GM12873 (cell line): ENCODE results near the gene FAM83C.

Source experiments
- TF ChIP-seq, protein P1 (sequence below): IDR thresholded peaks from 2 replicates; pipeline ENCODE4 v1.5.1; 2012; ENCODE audit warnings: low read depth, mild to moderate bottlenecking, moderate library complexity, low read length, control low read depth; ENCODE audit not compliant: insufficient read depth; ENCODE audit errors: missing control alignments

The FAM83C gene

GRCh38 chr20:35263532-35264341 is 28.5 kb downstream of the FAM83C start:
- TF ChIP-seq, protein P1, sequence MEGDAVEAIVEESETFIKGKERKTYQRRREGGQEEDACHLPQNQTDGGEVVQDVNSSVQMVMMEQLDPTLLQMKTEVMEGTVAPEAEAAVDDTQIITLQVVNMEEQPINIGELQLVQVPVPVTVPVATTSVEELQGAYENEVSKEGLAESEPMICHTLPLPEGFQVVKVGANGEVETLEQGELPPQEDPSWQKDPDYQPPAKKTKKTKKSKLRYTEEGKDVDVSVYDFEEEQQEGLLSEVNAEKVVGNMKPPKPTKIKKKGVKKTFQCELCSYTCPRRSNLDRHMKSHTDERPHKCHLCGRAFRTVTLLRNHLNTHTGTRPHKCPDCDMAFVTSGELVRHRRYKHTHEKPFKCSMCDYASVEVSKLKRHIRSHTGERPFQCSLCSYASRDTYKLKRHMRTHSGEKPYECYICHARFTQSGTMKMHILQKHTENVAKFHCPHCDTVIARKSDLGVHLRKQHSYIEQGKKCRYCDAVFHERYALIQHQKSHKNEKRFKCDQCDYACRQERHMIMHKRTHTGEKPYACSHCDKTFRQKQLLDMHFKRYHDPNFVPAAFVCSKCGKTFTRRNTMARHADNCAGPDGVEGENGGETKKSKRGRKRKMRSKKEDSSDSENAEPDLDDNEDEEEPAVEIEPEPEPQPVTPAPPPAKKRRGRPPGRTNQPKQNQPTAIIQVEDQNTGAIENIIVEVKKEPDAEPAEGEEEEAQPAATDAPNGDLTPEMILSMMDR = no peak

DNA sequence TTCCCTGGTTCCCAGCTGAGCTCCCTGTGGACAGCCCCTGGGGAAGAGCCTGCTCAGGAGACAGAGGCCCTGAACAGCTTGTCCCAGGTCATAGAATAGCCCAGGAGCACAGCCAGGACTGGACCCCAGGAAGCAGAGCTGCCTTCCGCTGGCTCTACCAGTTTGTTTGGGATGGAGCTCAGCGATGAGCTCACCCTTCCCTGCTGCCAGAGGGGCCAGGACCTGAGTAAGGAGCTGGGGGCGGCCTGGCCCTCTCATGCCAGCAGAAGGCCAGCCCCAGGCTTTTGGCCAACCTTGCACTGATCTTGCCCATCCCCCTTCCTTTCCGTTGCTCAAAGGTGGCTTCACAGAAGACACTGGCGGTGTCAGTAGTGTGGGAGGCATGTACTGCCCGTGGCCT is 31.8 kb downstream of the FAM83C start:
- TF ChIP-seq, protein P1 = no peak

DNA sequence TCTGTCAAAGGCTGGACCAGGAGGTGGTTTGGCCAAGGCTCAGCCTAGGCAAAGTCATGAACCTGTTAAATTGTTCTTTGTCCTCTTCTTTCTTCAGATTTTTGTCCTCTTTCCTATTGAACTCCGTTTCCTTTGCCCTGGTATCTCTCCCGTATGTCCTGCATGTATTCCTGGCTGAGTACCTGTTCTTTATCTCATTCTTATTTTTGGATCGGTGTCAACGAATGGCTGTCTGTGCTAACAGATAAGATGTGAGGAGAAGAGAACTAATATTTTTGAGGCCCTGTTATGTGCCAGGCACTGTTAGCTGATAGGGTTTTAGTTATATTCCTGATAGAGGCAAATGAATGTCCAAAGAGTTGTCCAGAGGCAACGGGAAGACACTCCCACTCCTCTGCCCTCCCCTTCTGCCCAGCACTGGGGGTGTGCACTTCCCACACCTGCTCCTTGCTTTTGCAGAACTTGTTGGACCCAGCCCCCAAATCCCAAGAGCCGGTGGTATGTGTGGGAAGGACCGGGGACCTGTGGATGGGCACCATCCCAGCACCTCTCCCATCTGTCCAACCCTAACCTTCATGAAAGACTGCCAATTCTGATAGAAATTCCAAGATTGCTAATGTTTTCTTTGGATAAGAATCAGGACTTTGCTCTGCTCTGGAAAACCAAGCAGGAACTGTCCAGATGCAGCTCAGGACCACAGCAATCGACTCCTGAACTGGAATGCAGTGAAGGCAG is 34.9 kb downstream of the FAM83C start:
- TF ChIP-seq, protein P1 = no peak

DNA sequence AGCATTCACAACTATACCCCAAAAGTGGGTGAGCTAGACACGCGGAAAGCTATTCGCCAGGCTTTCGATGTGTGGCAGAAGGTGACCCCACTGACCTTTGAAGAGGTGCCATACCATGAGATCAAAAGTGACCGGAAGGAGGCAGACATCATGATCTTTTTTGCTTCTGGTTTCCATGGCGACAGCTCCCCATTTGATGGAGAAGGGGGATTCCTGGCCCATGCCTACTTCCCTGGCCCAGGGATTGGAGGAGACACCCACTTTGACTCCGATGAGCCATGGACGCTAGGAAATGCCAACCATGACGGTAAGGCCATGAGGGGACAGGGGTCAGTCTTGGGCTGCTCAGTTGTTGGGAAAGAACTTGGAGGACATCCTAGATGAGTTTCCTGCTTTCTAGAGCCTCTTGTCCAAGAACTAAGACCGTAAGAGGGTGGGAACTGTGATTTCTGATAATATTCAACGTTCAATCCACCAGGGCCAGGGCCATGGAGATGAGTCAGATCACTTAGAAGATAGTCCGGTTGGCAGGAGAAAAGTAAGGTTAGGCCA is 37.7 kb downstream of the FAM83C start:
- TF ChIP-seq, protein P1 = no peak

- TF ChIP-seq, protein P1 = no peak
These were observed 39.2 kb downstream of the FAM83C start for GRCh38 chr20:35253010-35253409.

DNA sequence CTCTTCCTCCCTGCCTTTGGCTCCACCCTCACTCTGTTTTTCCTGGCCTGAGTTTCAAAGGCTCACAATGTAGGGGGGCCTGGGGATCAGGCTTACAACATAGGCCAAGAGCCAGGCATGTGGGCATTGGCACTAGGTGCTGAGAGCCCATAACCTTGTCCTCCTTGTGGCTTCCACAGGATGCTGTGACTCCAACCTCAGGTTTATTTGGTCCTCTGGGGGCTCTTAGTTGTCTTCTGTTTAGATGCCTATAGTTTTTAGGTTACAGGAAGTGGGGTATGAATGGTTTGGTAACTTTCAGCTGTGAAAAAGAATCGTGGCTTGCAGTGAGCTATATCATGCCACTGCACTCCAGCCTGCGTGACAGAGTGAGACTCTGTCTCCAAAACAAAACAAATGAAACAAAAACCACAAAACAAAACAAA is 40.2 kb downstream of the FAM83C start:
- TF ChIP-seq, protein P1 = no peak

DNA sequence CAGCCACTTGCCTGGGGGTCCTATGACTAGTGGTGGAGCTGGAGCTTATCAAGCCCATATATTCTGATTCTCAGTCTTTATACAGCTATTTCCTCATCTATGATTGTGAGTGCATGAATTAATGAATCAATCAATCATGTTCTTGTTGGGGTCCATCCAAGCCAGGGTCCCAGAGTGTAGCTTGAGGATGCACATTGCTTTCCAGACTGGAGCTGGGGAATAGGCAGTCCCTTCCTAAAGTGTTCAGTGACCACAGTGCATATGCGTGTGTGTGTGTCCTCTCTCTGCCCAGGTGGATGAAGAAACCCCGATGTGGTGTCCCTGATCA is 40.6 kb downstream of the FAM83C start:
- TF ChIP-seq, protein P1 = no peak
